ENCODE measurements around the gene TACC3.

TACC3 gene

DNA sequence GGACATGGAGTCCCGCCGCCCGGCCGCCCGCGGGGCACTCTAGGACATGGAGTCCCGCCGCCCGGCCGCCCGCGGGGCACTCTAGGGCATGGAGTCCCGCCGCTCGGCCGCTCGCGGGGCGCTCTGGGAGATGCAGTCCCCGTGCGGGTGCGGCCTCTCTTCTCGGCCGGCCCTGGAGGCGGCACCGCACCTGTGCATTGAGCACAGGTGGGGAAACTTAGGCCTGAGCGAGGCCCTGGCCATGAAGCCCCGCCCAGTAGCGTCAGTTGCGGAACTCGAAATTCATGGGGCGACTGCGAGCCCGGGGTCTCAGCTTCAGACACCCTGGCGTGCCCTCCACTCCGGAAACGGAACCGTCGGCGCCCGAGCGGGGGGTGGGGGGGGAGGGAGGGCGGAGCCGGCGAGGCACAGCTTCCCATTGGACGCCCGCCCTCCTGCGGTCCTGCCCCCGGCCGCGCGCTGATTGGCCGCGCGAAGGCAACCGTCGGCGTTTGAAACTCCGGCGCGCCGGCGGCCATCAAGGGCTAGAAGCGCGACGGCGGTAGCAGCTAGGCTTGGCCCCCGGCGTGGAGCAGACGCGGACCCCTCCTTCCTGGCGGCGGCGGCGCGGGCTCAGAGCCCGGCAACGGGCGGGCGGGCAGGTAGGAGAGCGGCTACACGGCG is at the start of gene TACC3, which contains the start of gene TMEM129:
TACC3 (plus strand) TSS at position 519 of the 663 bp plus-strand sequence. CDS start 1,901 bp downstream, outside the sequence.
TMEM129 (minus strand) TSS at position 321 of the 663 bp plus-strand sequence. CDS start 486 bp downstream, outside the sequence.
- DNase-seq (ENCODE audit: extremely low spot score, insufficient read length, low read depth) (peak; percentile 94), FAIRE-seq (peak; percentile 96)

DNA sequence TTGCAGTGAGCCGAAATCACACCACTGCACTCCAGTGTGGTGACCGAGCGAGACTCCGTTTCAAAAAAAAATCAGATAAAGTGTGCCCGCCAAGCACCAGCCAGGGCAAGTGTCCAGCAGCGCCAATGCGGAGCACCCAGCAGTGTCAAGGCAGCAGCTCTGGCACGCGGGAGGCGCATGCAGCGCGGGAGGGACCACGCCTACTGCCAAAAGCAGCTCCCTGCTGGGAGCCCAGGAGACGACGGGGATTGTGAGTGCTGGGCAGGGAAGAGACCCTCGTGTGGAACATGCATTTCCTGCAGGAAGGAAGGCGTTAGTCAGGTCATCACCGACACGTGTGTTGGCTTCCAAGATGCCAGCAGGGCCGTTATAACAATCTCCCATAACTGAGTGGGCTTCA is 47.6 kb upstream of the TACC3 start:
- FAIRE-seq = no peak
- no peak for DNase-seq (ENCODE audit: extremely low spot score, insufficient read length, low read depth)

DNA sequence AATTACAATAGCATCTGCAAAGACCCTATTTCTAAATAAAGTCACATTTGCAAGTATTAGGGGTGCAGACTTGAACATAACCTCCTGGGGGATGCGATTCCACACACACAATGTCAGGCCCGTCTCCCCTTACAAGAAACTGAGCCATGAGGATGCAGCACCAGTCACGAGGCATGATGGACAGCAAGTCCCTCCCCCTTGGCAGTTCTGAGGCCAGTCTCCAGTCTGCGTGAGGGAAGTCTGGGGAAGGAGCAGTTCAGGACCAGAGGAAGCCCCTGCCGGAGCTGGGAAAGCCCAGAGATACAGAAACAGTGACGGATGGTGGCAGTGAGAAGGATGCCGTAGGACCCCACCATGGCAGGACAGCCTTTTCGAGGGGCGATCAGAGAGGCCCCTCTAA is 46.6 kb upstream of the TACC3 start:
- DNase-seq (ENCODE audit: extremely low spot score, insufficient read length, low read depth) (no peak), FAIRE-seq (no peak)

DNA sequence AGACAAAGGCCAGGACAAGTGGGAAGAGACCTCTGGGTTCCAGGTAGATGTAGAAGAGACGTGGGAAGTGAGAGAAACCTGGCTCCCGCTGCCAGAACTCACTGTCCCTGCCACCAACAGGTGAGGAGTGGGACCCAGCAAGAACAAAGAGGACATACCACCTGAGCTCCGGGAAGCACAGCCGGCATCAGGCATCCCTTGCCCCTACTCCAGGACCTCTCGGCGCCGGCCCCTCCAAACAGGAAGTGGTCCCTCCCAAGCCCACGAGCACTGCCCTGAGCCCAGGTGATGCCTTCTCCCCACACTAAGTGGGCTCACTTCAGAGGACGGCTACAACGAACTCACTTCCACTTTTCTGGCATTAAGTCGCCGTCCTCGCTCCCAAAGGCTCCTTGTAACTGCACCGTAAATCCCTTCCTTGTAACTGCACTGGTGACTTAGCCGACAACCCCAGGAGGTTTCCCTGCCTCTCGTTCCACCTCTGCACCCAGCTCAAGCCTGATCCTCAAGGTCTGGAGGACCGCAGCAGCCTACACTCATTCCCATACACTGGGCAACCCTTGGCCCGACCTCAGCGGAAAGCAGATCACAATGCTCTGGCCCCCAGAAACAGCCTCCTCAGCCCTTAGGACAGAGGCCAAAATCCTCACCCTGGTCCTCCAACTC is 46.1 kb upstream of the TACC3 start:
- DNase-seq (ENCODE audit: extremely low spot score, insufficient read length, low read depth) = no peak
- FAIRE-seq = no peak

DNA sequence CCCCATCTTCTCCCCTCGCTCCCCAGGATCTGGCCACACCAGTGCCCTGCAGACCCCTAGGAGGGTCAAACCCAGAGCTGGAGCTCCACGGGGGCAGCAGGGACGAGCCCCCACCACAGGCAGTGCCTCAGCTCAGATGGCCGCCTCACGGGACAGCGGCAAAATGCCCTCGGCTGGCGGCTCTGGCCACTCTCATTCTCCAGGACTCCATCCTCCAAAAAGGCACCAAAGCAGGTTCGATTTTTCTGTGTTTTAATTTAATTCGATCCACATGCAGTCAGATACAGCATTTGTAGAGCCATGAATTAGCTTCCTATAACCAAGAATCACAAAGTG is 45.6 kb upstream of the TACC3 start:
- DNase-seq (ENCODE audit: extremely low spot score, insufficient read length, low read depth) = no peak
- FAIRE-seq = no peak

DNA sequence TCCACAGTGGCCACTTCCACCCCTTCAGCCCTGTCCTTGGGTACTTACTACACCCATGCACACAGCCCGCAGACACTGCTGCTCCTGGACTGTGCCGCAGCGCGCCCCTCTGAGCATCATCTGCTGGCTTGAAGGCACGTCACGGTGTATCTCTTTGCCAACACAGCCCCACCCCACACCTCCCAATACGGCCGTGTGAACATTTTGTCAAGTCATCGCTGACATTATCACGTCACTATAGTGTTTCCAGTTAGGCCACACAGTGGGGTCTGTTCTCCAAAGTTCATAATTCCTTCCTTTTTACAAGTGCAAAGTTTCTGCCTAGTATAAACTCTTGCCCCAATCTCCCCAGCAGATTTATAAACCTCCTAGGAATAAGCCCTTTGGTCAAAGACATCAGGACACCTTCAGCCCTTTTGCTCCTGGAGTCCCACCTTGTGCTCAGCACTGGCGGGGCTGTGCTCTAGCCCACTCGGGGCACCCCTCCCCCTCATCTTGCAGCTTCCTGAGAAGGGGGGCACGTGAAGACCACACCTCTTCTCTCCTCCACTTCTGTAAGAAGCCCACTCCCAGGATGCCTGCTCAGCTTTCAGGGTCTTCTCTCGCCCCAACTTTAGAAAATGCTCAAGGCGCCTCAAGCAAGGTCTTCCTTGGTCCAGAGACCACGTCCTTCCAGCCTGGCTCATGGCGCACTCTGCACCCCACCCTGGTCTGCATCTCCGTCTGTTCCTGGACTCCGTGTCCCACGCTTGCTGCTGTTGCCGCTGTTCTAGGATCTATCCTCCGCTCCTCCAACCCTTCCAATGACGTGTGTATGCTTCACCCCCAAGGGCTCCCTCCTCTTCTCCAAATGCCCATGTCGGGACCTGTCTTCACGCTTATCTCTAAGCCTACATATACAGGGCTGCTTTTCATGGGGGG is 44.5 kb upstream of the TACC3 start:
- DNase-seq (ENCODE audit: extremely low spot score, insufficient read length, low read depth) = no peak
- no peak for FAIRE-seq

DNA sequence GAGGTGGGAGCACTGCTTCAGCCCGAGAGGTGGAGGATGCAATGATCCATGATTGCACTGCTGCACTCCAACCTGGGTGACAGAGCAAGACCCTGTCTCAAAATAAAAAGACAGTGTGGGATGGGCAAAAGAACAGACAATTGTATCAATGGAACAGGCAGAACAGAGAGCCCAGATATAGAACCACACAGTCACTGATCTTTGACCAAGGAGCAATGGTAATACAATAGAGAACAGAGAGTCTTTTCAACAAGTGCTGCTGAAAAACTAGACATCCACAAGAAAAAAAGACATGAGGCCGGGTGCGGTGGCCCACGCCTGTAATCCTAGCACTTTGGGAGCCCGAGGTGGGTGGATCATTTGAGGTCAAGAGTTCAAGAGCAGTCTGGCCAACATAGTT is 43.1 kb upstream of the TACC3 start:
- FAIRE-seq = no peak
- no peak for DNase-seq (ENCODE audit: extremely low spot score, insufficient read length, low read depth)

DNA sequence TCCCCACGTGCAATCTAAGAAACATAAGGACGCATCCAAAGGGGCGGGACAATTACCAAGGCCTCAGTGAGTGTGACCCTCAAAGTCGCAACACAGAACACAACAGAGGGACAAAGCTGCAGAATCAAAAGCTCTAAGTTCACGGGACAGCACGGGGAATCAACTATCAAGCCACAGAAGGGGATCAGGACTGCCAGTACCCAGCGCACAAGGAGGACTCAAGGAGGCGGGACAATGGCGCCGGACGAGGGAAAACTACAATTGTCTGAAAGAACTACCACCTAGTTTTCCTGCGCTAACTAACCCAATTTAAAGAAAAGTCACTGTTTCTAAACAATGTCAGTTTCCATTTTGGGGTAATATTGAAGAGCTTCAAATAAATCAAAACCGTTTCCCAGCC is 38.5 kb upstream of the TACC3 start:
- DNase-seq (ENCODE audit: extremely low spot score, insufficient read length, low read depth) (no peak), FAIRE-seq (no peak)

DNA sequence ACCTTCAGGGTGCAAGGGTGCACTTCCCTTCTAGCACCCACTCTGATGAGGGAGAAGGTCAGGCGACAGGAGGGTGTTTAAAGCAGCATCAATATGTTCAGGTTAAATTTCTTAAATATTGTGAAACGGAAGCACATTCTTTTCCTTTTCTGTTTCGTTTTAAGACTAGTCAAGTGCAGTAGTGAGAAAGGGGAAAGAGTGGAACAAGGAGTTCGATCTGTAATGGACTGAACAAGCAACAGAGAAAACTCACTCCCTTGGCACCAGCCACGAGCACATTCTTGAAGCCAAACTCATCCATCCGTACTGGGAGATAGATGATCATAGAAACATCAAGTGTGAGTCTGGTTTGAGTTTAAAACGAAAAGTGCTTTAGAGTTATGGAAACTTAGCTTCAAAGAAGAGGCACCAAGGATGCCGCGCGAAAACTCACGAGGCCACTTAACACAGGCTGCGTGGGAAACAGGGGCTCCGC is 38.0 kb upstream of the TACC3 start:
- DNase-seq (ENCODE audit: extremely low spot score, insufficient read length, low read depth) (no peak), FAIRE-seq (peak; percentile 87)

DNA sequence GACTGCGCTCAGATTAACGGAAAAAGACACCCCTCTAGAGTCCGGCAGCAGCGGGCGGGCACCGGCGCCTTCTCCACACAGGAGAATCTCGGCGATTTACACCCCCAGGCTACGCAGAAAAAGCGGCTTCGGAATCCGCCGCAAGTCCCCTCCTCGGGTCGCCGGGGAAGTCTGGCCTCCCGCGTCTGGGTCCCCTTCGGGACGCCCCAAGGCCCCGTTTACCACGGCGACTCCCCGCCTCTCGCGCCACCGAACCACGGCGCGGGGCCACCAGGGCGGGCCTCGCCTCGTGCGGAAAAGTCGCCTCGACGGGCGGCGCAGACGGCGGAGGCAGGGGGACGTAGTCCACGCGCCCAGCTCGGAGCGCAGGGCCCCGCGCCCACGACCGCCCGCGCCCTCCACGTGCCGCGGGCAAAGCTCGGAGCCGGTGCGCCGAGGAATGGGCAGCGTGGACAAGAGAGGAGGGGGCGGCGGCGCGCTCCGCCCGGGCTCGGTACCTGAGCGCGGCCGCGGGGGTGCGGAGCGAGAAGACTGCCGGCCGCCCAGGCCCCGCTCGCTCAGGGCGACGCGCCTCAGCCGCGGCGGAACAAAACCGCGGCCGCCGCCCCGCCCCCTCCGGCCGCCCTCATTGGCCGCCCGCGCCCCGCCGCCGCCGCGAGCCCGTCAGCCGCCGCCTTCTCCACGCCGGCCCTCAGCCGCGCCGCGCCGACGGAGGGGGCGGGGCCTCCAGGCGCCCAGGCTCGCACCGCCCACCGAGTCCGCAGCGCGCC is 37.4 kb upstream of the TACC3 start, which contains the start of gene FAM53A:
FAM53A (minus strand) TSS at position 578 of the 770 bp plus-strand sequence. CDS start 15,572 bp downstream, outside the sequence.
- FAIRE-seq (peak; percentile 95), DNase-seq (ENCODE audit: extremely low spot score, insufficient read length, low read depth) (no peak)

DNA sequence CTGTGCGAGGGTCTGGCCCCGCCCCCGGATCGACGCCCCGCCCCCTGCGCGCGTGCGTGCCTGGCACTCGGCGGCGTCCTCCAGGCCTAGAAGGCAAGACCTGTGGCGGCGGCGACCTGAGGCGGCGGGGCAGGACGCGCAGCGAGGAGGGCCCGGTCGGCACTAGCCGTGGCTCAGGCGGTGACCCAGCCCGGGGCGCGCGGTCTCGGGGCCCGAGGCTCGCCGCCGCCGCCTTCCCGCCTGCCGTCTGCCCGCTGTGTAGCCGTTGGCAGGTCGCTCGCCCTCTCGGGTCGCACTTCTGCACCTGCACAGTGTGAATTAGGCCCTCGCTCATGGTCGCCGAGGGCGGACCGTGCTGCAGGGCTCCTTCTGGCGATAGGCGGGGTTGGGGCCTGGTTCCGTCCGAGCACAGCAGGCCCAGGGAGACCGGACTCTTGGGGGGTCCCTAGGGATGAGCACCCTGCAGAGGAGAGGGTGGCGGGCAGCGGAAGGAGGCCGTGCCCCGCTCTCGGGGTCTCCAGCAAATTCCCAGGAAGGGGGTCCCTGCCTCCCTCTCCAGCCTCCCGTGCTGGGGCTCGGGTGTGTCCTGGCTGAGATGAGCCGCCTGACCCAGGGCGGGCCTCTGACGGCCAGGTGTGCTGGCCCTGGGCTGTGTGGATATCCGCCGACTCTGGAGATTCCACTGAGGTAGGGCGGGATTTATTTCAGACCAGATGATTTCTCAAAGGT is 36.7 kb upstream of the TACC3 start:
- FAIRE-seq (no peak), DNase-seq (ENCODE audit: extremely low spot score, insufficient read length, low read depth) (peak; percentile 93)

DNA sequence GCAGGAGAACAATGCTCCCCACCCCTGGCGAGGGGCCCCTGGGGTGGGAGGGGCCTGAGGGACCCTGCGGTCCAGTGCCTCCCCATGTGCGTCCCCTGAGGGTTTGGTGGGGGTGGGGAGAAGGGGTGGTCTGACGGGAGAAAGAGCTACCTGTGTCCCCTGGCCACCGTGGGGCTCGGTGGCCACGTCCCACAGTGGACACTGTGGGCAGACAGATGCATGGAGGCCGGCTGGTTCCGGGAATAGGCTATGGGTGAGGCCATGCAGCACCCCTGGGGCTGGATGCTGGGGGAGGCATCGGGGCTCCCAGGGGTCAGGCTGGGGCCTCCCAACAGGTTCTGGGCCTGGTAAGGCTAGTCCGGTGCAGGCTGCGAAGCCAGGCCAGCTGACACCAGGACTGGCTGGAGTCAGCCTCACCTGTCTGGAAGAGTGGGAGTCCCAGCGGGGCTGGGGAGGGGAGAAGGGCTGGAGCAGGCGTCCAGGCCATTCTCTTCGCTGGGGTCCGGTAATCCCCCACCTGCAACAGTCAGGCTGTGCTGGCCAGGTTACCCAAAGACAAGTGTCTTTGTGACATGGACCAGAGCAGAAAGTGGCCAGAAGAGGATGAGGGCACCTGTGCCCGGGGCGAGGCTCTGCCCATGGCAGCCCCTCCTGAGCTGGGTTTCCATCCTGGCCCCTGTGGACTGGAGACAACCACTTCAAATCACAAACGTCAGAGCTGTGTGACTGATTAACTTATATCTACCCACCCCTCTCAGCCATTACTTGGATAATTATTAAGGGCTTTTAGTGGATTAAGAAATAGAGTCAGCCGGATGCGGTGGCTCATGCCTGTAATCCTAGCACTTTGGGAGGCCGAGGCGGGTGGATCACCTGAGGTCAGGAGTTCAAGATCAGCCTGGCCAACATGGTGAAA is 35.8 kb upstream of the TACC3 start:
- DNase-seq (ENCODE audit: extremely low spot score, insufficient read length, low read depth) (no peak), FAIRE-seq (no peak)

DNA sequence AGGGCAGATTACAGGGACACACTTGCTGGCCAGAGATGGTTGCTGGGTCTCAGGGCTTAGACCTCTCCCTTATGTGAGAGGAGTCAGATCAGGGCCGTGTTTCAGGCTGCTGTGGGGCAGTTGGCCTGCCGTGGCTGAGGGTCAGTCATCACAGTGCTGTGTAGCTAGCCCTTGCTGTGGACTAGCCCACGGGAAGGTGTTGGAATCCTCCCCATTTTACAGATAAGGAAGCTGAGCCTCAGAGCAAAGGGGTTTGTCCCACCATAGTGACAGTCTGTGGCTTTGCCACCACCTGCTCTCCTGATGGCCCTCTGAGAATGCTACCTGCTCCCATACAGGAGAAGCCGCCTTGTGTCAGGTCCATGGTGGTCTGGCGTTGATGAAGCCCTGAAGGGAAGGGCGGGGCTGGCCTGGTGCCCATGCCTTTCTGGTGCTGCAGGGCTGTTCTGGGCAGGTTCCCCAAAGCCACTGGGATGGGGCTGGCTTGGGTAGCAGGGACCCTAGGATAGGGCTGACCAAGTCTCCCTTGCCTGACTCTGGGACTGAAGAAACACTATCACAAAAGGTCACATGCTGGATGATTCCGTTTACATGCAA is 34.8 kb upstream of the TACC3 start:
- DNase-seq (ENCODE audit: extremely low spot score, insufficient read length, low read depth) (no peak), FAIRE-seq (no peak)

DNA sequence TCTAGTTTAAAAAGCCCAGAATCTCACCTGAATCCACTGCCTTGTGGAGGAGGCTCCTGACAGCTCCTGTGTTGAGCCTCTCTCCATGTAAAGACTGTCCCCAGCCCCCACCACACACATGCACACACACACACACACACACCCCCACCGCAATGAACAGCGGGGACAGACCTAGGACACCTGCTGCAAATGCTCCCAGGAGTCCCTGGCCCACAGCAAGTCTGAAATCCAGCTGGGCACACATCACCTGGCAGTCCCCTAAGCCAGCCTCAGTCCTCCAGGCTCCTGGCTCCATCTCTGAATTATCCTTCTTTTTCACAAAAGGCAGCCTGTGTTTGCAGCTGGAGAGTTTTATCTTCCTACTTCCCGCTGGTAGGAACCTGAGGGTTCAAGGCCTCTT is 30.6 kb upstream of the TACC3 start:
- no peak for FAIRE-seq
- DNase-seq (ENCODE audit: extremely low spot score, insufficient read length, low read depth) = no peak

DNA sequence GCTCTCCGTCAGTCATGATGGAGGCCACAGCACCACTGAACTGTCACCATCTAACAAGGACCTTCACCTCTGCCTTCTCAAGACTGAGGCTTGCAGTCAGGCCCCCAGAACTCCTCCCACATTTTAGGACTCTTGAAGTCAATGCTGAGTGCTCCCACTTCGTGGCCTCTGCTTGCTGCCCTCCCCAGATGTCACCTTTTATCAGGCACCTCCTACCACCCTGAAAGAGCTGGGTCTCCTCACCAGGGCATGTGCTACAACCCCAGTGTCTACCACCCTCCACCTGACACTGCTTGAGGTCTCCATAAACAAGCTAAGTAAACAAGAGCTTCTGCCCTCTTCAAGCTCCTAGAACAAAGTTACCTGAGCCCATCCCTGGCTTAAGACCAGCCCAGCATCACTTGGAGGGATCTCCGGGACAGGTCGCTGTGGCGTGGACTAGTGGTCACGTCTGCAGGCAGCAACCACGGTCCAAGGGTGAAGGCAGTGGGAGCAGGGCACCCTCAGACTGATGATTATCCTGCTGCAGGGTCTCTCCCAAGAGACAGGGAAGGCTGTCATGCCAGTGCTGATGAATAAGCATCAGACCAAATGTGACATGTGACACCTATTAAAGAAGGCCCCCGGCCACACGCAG is 29.5 kb upstream of the TACC3 start:
- FAIRE-seq = no peak
- DNase-seq (ENCODE audit: extremely low spot score, insufficient read length, low read depth) = no peak

DNA sequence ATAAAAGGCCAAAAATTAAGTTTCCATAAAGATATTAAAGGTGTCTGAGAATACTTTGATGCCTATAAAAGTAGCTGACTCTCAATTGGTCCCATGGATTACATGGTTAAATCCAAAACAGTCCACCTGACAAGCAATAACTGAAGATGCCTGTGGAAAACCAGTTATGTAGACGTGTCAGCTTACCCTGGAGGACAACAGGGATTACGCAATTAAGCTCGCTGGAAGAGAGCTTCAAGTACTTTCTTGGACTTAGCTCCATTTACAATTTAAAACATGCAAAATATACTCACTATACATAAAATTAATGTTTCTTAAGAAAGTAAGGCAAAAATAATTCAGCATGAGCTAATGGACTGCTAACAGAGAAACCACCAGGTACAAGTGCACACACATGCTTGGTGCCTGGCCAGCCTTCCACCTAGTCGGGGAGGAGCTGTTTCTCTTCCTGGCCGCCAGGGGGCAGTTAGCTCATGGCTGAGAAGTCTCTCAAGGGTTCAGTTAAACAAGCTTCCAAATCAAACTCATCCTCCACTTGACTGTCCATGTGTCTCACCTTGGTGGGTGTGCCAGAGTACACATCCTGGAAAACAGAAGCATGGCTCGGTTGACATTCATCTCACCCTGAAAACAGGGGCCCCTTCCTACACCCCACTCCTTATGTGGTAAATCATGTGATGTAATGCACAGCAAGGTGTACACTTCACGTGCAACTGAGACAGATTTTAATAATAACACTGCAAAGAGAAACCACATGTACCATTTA is 28.0 kb upstream of the TACC3 start:
- DNase-seq (ENCODE audit: extremely low spot score, insufficient read length, low read depth) (no peak), FAIRE-seq (peak; percentile 90)

DNA sequence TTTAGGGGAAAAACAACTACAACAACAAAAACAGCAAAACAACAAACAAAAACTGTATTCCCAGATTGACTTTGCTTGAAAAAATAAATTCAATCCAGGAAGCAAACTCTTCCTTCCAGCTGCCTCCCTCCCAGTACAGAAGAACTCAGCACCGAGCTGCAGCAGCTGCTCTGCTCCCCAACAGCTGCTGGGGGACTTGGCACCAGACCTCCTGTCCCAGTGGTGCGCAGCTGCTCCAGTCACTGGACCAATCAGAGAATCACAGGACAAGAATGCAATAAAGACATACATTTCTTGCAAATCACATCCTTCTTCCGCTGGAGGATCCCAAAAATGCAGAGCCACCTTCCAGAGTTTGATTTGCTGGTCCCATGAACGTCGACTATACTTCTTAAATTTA is 25.4 kb upstream of the TACC3 start:
- FAIRE-seq = no peak
- DNase-seq (ENCODE audit: extremely low spot score, insufficient read length, low read depth) = no peak
